Measurements from ENCODE around the gene NEIL3.
"Not testable (repeated sequence)": the region's sequence is repeated elsewhere in the genome, so short reads cannot be mapped to it uniquely, and the experiment has no call there.

The NEIL3 gene

GRCh38 chr4:177302371-177303100 is 7.1 kb upstream of the NEIL3 start:
- DNase-seq = no peak

DNA sequence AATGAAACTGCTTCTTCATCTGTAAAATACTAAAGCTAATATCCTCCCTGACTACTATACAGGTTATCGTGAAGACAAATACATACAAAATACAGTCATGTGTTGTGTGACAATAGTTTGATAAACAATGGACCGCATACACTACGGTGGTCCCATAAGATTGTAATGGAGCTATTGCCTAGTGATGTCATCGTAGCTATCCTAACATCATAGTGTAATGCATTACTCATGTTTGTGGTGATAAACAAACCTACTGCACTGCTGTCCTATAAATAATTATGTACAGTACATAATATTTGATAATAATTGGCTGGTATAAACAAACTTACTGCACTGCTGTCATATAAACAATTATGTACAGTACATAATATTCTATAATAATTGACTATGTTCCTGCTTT is 5.6 kb upstream of the NEIL3 start:
- DNase-seq = no peak

DNA sequence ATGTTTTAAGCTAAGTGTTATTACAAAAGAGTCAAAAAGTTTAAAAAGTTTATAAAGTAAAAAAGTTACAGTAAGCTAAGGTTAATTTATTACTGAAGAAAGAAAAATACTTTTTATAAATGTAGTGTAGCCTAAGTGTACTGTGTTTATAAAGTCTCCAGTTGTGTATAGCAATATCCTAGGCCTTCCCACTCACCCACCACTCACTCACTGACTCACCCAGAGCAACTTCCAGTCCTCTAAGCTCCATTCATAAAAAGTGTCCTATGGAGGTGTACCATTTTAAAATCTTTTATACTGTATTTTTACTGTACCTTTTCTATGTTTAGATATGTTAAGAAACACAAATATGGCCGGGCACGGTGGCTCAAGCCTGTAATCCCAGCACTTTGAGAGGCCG is 4.8 kb upstream of the NEIL3 start:
- not testable (repeated sequence) for DNase-seq

DNA sequence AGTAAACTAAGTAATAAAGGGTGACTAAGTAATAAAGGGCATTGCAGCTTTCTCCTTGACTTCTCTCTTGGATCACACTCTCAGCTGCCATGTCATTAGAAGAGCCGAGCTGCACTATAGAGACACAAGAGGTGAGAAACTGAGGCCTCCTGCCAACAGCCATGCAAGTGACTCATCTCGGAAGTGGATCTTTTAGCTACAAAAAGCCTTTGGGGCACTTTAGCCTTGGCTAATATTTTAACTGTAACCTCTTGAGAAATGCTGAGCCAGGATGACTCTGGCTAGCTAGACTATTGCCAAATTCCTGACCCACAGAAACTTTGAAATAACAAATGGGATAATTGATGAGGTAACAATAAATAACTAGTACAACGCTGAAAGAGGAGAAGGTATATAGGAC is 1.5 kb upstream of the NEIL3 start:
- DNase-seq = no peak

- no peak for DNase-seq
These were observed 690 bp upstream of the NEIL3 start for GRCh38 chr4:177308847-177309521.

DNA sequence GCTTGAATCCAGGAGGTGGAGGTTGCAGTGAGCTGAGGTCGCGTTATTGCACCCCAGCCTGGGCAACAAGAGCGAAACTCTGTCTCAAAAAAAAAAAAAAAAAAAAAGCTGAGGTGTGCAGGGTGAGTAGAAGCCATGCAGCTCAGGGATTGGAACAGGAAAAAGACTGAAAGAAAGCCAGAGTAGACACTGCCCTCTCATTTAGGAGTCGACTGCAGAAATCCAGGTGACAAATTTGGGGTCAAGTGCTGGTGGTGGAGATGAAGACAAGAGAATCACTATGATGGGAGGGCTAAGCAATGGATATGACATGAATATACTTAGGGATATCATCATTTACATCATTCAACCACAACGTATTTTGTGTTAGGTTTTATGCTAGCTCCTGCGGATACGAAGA is 1.9 kb downstream of the NEIL3 start:
- DNase-seq = no peak

DNA sequence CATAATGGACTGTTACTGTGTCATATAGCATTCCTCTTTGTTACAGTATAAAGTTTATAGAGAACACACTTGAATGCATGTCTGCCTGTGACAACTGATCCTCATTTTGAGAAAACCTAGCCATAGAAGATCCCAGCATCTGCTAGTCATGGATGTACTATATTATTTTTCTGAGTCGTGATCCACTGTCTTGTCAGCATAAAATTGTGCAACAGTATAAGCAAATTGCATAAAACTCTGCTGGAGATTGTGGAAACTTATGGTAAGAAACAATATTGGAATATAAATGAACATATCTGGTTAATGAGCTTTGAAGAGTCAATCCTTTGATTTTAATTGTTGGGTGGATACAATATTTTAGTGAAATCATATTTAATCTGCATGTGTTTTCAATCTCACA is 3.6 kb downstream of the NEIL3 start:
- no peak for DNase-seq

GRCh38 chr4:177315767-177316464 is 6.2 kb downstream of the NEIL3 start:
- no peak for DNase-seq

DNA sequence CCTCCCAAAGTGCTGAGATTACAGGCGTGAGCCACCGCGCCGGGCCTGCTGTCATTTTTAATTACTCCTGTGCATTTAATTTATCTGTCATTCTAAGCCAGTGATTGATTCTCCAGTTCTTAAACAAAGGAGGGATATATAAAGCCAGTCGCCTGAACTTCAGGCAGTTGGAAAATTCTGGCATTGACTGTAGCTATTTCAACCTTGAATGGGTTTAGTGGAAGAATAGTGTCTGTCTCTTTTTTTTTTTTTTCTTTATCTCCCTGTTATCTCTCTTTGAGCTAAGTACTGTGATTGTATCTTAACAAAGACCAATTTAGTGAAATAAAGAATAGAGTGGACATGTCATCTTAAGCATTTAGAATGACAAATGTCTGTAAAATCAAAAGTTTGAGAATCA is 11.0 kb downstream of the NEIL3 start:
- DNase-seq = no peak

GRCh38 chr4:177321647-177322046 is 12.0 kb downstream of the NEIL3 start:
- no peak for DNase-seq

- DNase-seq = no peak
These were observed 12.6 kb downstream of the NEIL3 start for GRCh38 chr4:177322266-177322665.

GRCh38 chr4:177322881-177323280 is 13.2 kb downstream of the NEIL3 start:
- DNase-seq = no peak

GRCh38 chr4:177323416-177323815 is 13.7 kb downstream of the NEIL3 start:
- no peak for DNase-seq

DNA sequence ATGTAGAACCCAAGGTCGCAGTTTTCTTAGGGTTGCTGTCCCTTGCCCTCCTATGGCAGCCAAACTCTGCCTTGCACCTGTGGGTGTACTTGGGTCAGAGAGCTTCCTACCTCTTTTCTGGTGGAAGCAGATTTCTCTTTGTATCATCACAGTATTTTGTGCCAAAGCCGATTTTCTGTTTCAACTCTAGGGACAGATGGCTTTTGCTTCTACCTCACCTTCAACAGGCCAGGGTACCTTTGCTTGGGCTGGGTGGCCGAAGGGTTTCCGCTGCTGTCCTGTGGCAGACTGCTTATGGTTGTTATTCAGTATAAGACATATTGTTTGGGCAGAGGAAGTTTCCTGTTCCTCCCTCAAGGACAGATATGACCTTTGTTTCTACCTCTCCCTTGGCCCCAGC is 22.4 kb downstream of the NEIL3 start:
- no peak for DNase-seq

DNA sequence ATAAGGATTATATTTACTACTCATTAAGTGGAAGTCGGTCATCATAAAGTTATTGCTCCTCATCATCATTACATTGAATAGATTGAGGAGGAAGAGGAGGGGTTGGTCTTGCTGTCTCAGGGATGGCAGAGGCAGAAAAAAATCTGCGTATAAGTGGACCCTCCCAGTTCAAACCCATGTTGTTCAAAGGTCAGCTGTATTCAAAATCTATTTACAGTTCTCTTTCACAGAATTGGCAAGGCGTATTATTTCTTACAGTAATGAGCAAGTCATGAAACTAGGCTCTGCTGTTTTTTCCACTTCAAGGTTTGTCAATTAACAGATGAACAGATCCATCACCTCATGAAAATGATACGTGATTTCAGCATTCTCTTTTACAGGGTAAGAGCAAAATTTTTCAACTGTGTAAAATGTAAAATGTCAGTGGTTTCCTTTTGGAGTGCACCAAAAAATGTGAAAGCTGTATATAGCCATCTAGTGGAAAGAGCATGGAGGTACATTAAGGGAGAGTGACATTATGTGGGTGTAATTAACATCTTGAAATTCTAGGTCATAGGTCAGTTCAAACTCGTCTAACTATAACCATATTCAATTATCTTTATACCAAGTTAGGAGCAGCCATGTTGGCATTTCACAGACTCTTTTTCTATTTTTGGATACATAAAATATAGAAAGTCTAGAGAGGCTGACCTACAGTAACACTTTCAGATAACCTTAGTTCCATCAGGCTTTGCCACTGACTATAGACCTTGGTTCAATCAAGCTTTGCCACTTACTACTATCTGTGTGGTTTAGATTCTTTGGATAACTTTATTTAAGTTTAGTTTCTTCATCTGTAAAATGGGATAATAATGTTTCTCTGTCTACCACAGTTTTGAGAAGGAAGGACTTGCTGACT is 30.1 kb downstream of the NEIL3 start:
- no peak for DNase-seq

DNA sequence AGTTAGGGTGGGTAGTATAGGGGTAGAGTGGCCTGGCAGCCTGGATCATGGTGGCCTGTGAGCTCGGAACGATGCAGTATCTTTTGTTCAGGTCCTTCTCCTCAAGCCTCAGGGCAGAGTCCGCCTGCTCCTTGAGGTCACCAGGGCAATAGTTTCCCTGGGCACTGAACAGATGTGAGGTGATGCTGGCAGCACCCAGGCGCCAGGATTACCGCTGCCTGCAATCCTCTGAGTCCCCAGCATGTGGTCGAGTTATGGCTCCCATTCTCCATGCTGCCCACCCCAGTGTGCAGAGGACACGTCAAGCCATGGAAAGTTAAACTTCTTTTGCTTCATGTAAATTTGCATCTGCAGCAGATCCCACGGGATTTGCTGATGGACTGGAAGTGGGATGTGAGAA is 38.7 kb downstream of the NEIL3 start:
- no peak for DNase-seq

DNA sequence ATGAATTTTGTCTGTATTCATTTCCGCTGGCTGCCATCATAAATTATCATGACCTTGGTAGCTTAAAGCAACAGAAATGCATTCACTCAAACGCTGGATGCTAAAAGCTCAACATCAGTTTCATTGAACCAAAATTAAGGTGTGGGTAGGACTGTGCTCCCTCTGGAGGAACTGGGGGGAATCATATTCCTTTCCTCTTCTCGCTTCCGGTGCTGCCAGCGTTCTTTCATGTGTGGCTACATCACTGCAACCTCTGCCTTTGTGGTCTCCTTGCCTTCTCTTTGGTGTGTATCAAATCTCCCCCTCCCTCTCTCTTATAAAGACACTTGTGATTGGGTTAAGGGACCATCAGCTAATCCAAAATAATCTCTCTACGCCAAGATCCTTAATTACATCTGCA is 39.5 kb downstream of the NEIL3 start:
- no peak for DNase-seq

- no peak for DNase-seq
These were observed 42.1 kb downstream of the NEIL3 start for GRCh38 chr4:177351622-177352244.

DNA sequence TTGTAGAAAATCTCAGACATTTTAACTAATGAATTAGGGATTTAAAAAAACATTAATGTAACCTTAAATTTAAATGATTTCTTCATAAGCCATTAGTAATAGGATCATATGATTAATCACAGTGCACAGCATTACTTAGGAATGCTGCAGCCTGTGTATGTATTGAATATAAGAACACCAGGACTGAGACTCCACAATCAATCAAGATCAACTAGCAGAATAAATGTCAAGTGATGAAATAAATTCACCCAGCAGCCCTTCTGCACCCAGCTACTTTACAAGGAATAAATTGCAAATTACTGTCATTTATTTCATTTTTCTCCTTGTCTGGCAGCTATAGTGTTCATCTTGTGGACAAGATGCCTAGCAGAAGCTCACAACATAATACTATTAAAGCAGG is 46.5 kb downstream of the NEIL3 start:
- peak; percentile 13 for DNase-seq

DNA sequence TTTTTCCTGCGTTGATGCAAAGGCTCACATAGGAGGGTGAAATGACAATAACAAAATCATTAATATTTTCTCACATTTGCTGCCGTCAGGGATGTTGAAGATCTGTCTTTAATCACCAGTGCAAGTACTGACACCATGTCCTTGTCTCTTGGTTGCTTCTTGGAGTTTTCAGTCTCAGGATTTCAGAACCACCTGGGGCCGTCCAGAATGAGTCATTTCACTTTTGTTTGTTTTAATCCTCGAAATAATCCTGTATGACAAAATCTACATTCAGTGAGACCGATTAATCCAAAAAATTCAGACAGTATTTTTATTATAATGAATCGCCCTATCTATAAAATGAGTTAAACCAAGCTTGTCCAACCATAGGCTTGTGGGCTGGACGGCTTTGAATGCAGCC is 47.2 kb downstream of the NEIL3 start:
- no peak for DNase-seq

DNA sequence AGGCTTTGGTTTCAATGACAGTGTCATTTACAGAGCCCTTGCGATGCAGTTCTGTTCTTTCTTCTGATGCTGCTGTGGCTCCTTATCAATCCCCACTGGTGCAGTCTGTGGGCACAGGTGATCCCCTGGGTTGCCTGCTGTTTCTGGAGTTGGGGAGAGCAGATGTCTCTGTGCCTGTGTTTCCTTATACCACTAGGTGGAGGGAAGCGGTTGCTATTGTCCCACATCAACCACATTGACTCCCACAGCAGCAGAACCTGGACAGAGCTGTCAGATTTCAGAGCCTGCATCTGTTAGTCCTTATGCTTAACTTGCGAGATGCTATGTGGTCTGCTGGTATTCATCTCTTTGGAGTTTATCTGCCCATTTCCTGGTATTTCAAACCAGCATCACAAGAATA is 57.7 kb downstream of the NEIL3 start:
- DNase-seq = no peak

DNA sequence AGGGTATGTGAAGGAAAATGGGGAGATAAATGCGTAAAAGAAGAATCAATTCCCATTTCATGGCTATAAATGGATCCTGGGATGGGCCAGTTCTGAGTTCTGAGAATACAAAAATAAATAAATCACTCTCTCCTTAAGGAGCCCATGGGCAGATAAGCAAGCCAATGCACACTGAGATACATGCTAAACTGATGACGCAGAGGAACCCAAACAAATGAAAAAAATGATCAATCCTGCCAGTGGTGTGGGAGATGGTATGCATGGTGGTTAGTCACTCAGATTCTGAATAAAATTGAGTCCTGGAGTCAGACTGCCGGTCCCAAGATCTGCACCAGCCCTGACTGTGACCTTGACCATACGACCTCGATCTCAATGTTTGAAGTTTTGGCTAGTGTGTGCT is 59.7 kb downstream of the NEIL3 start:
- no peak for DNase-seq

DNA sequence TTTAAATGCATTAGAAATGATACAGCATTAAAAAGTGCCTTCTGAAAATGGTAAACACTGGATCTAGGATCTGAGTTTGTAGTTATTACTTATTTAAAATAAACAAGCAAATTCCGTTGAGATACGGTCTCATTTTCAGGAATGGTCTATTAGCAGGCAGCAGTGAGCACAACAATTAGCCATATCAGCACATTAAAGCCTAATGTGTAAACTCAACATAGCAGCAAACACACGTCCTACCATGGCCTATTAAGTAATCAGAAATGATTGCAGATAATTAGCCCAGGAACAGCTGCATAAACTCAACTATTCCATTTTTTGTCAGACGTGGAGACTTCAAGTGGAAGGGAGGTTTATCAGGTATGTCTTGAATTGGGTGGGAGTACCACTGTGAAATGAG is 61.8 kb downstream of the NEIL3 start:
- peak; percentile 81 for DNase-seq

All from NCI-H1105 treated with DMSO at 0.1 percent for 48 hours (cell line).